Measurements from ENCODE around the gene XIRP2.

DNA sequence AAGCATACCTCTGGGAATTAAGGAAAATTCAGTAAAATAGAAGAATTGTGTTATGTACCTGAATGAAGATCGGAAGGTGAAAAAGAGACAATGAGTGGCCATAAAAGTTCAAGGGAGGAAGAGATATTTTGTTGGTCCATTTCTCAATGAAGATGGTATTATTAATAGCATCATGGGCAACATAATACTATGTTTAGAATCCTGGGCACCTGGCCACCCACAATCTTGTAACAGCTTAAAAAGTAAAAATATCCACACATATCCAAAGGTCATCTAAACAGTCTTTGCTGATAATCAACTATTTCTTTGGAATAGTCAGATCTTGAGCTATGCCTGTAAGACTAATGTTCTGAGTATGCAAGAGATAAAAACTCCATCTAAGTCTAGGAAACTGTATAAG is 73.7 kb downstream of the XIRP2 start:
- TF ChIP-seq, protein P1, sequence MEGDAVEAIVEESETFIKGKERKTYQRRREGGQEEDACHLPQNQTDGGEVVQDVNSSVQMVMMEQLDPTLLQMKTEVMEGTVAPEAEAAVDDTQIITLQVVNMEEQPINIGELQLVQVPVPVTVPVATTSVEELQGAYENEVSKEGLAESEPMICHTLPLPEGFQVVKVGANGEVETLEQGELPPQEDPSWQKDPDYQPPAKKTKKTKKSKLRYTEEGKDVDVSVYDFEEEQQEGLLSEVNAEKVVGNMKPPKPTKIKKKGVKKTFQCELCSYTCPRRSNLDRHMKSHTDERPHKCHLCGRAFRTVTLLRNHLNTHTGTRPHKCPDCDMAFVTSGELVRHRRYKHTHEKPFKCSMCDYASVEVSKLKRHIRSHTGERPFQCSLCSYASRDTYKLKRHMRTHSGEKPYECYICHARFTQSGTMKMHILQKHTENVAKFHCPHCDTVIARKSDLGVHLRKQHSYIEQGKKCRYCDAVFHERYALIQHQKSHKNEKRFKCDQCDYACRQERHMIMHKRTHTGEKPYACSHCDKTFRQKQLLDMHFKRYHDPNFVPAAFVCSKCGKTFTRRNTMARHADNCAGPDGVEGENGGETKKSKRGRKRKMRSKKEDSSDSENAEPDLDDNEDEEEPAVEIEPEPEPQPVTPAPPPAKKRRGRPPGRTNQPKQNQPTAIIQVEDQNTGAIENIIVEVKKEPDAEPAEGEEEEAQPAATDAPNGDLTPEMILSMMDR (conservative IDR thresholded peaks at IDR 0.05; ENCODE audit: low read depth, low read length) = no peak
- TF ChIP-seq POLR2A (IDR thresholded peaks at IDR 0.05; ENCODE audit: low read depth, low read length) = no peak
- TF ChIP-seq RAD21 (IDR thresholded peaks at IDR 0.05; ENCODE audit: low read length) = no peak
- TF ChIP-seq RFX5 (IDR thresholded peaks at IDR 0.05; ENCODE audit: low read depth, low read length) = no peak
- TF ChIP-seq MAZ (IDR thresholded peaks at IDR 0.05; ENCODE audit: borderline replicate concordance, low read depth, low read length) = no peak
- no peak for TF ChIP-seq SMC3 (IDR thresholded peaks at IDR 0.05; ENCODE audit: low read depth, low read length)
